Upper lobe of left lung (tissue), 4 donors: Measurements from ENCODE around the gene ZDHHC14.

Experiments used
- CTCF ChIP-seq, 6 experiments: fragments of 450-650 bp in 4 of 6; fragments of 200-600 bp in 2 of 6; sonication (generic) in 2 of 6; IDR thresholded peaks; one replicate each; pipeline ENCODE4 v1.5.1; 2016 to 2019; ENCODE audit warnings: antibody characterized with exemption in 6 of 6
- EP300 ChIP-seq, 4 donors: sonication (generic); formaldehyde crosslinking; IDR thresholded peaks; one replicate each; pipeline ENCODE4 v1.5.1; 2017; ENCODE audit warnings: antibody characterized with exemption in 4 of 4, control low read depth in 2 of 4
- POLR2A ChIP-seq, 4 donors: fragments of 450-650 bp; IDR thresholded peaks; one replicate each; pipeline ENCODE4 v1.5.1; 2016 to 2017; ENCODE audit warnings: antibody characterized with exemption in 4 of 4, mild to moderate bottlenecking in 2 of 4
- POLR2AphosphoS5 ChIP-seq, 2 donors: sonication (generic); formaldehyde crosslinking; IDR thresholded peaks; one replicate each; pipeline ENCODE4 v1.5.1; 2017; ENCODE audit warnings: antibody characterized with exemption in 2 of 2

GRCh38 chr6:157478926-157479325, 97.9 kb downstream of the ZDHHC14 start:
- TF ChIP-seq CTCF (IDR thresholded peaks at IDR 0.05) (no peak), POLR2A (IDR thresholded peaks at IDR 0.05) (no peak), POLR2AphosphoS5 (IDR thresholded peaks at IDR 0.05) (no peak), EP300 (IDR thresholded peaks at IDR 0.05) (no peak)
